B cell (primary cell): Measurements from ENCODE around the gene MRPL20. TPM values are rescaled to one million over a fixed set of nuclear protein-coding genes. Genes with fewer than 3 reads are reported as not detected.

Source experiments
- ATAC-seq: fragments of 200-7000 bp; cut with Tn5 transposase; one replicate; pipeline ENCODE4 v1.10.0; 2021; ENCODE audit warnings: low read depth, mild to moderate bottlenecking, moderate number of reproducible peaks, moderate library complexity
- CTCF ChIA-PET: fragments of 350-600 bp; sonication (Branson Sonifier 250); formaldehyde crosslinking; loops from one replicate; lab custom pipeline; 2021; ENCODE audit warnings: antibody characterized with exemption, inconsistent platforms; lab: Charles Lee
- POLR2A ChIA-PET: fragments of 350-600 bp; sonication (Branson Sonifier 250); formaldehyde crosslinking; loops from one replicate; lab custom pipeline; 2021; ENCODE audit warnings: antibody characterized with exemption; lab: Charles Lee
- DNase-seq: peaks from one replicate; pipeline ENCODE4 v3.0.0; 2013
- H2AFZ ChIP-seq: 2 replicates; pipeline ENCODE4 v1.6.1; 2012; ENCODE audit warnings: mild to moderate bottlenecking, low read depth, low read length; ENCODE audit not compliant: insufficient read depth, poor library complexity, severe bottlenecking
- H3K27ac ChIP-seq, 2 donors: 1 replicate in 1 of 2; 2 replicates in 1 of 2; pipeline ENCODE4 v1.5.1; 2012 to 2013; ENCODE audit warnings: low read length in 2 of 2, mild to moderate bottlenecking in 2 of 2, moderate library complexity in 1 of 2
- H3K27me3 ChIP-seq, 4 experiments: fragments of 200-600 bp in 1 of 4; sonication (generic) in 1 of 4; replicated peaks in 1 of 4; 1 replicate in 2 of 4; 2 replicates in 2 of 4; pipeline versions ENCODE4 v1.6.1 to v1.7.0; 2013 to 2016; ENCODE audit warnings: low read length in 3 of 4, mild to moderate bottlenecking in 2 of 4, mixed read lengths in 1 of 4, moderate library complexity in 1 of 4; ENCODE audit not compliant: insufficient read depth in 4 of 4, control insufficient read depth in 3 of 4; ENCODE audit errors: control extremely low read depth in 1 of 4
- H3K36me3 ChIP-seq, 2 experiments: replicated peaks in 1 of 2; 1 replicate in 1 of 2; 2 replicates in 1 of 2; pipeline versions ENCODE4 v1.6.1 to v1.7.1; 2013; ENCODE audit warnings: low read length in 1 of 2; ENCODE audit not compliant: insufficient read depth in 2 of 2, control insufficient read depth in 1 of 2; ENCODE audit errors: control extremely low read depth in 1 of 2, extremely low read depth in 1 of 2
- H3K4me1 ChIP-seq, 2 donors: fragments of 200-600 bp in 1 of 2; sonication (generic) in 1 of 2; 1 replicate in 1 of 2; 2 replicates in 1 of 2; pipeline versions ENCODE4 v1.5.1 to v1.6.1; 2013 to 2017; ENCODE audit warnings: low read length in 2 of 2; ENCODE audit not compliant: control insufficient read depth in 2 of 2, insufficient read depth in 2 of 2
- H3K4me2 ChIP-seq: replicated peaks from 2 replicates; pipeline ENCODE3; 2012; ENCODE audit warnings: mild to moderate bottlenecking, low read depth, low read length; ENCODE audit not compliant: poor library complexity, severe bottlenecking
- H3K4me3 ChIP-seq, 5 experiments: fragments of 200-600 bp in 1 of 5; sonication (generic) in 1 of 5; 1 replicate in 3 of 5; 2 replicates in 2 of 5; pipeline versions ENCODE4 v1.5.1 to v1.7.0; 2011 to 2016; ENCODE audit warnings: low read length in 4 of 5, mild to moderate bottlenecking in 4 of 5, low read depth in 2 of 5, control low read depth in 1 of 5, moderate library complexity in 1 of 5; ENCODE audit not compliant: insufficient read depth in 1 of 5; ENCODE audit errors: control extremely low read depth in 1 of 5, extremely low read depth in 1 of 5
- H3K79me2 ChIP-seq: fragments of 200-600 bp; sonication (generic); one replicate; pipeline ENCODE4 v1.6.0; 2016; ENCODE audit warnings: low read length; ENCODE audit not compliant: control insufficient read depth, insufficient read depth
- H3K9ac ChIP-seq: fragments of 200-600 bp; sonication (generic); 2 replicates; pipeline ENCODE4 v1.6.1; 2017; ENCODE audit warnings: mild to moderate bottlenecking, low read length, moderate library complexity
- H3K9me3 ChIP-seq, 3 donors: one replicate each; pipeline versions ENCODE4 v1.6.1 to v1.7.1; 2013; ENCODE audit warnings: low read length in 2 of 3; ENCODE audit not compliant: control insufficient read depth in 2 of 3, insufficient read depth in 1 of 3; ENCODE audit errors: control extremely low read depth in 1 of 3
- H4K20me1 ChIP-seq: 2 replicates; pipeline ENCODE4 v1.6.0; 2012; ENCODE audit warnings: mild to moderate bottlenecking, low read length; ENCODE audit not compliant: insufficient read depth, control insufficient read depth, poor library complexity, severe bottlenecking
- H3K27ac Mint-ChIP-seq: one replicate; pipeline ENCODE4 v1.8.0; 2021; ENCODE audit warnings: mixed read lengths
- H3K27me3 Mint-ChIP-seq: one replicate; pipeline ENCODE4 v1.8.0; 2021; ENCODE audit warnings: mixed read lengths
- H3K4me1 Mint-ChIP-seq: one replicate; pipeline ENCODE4 v1.8.0; 2021; ENCODE audit warnings: mixed read lengths
- H3K4me3 Mint-ChIP-seq: one replicate; pipeline ENCODE4 v1.8.0; 2021; ENCODE audit warnings: mixed read lengths
- H3K9me3 Mint-ChIP-seq: one replicate; pipeline ENCODE4 v1.8.0; 2022; ENCODE audit warnings: mixed read lengths; ENCODE audit not compliant: insufficient read depth
- EZH2 ChIP-seq: IDR thresholded peaks from 2 replicates; pipeline ENCODE4 v1.6.1; 2012; ENCODE audit warnings: borderline replicate concordance, low read depth, mild to moderate bottlenecking, moderate library complexity, low read length; ENCODE audit not compliant: insufficient read depth, poor library complexity, severe bottlenecking
- WGBS: methylation state at CpG from one replicate; pipeline ENCODE4 v1.1.5; 2013; ENCODE audit warnings: missing lambda C conversion rate; ENCODE audit not compliant: insufficient coverage; 5-methylcytosine and 5-hydroxymethylcytosine counted together
- intact Hi-C: fragments of 100-400 bp; cut with micrococcal nuclease; formaldehyde crosslinking; loops from one replicate; pipeline ENCODE4 v1.10.0; 2022
- polyA plus RNA-seq: library from polyadenylated mRNA; depleted of rRNA; stranded (reverse); fragments of >200 nt; gene quantifications from 2 replicates; pipeline ENCODE4 v1.2.3, GENCODE V29; 2012
- total RNA-seq, 2 donors: library from RNA; stranded (reverse); fragments of 120-200 nt in 1 of 2; gene quantifications; 1 replicate in 1 of 2; 2 replicates in 1 of 2; pipeline versions ENCODE4 v1.2.3 to v1.2.4, GENCODE V29; 2013 to 2022
- TF ChIP-seq, protein P1 (sequence below): fragments of 200-600 bp; IDR thresholded peaks from one replicate; pipeline ENCODE4 v1.8.0; 2022; ENCODE audit warnings: antibody characterized with exemption, mild to moderate bottlenecking

The MRPL20 gene
- total and polyA plus RNA-seq, 2 donors (not counting 1 experiment from before 2014, with no cell fraction given): 55.9 to 119 TPM

- ChIA-PET CTCF (no interaction called here), POLR2A (no interaction called here)
- peaks cover 29% of the 10 kb centered on the region for H3K27me3 Mint-ChIP-seq
- intact Hi-C loops: no loop called here
- Histone ChIP-seq H2AFZ (peak overlapping the region; percentile 14), H3K4me2 (peak overlapping the region; percentile 86), H4K20me1 (no peaks in the 10 kb centered on the region), H3K4me1 (peaks cover 35% of the 10 kb centered on the region in 2 donors), H3K36me3 (no peaks in the 10 kb centered on the region), H3K79me2 (no peaks in the 10 kb centered on the region), H3K4me3 (no peak overlapping the region), H3K9me3 (peaks cover 0 to 31% (median 0%) of the 10 kb centered on the region in 3 donors), H3K27me3 (peaks cover 0 to 74% (median 35%) of the 10 kb centered on the region in 4 experiments), H3K27ac (no peak overlapping the region), H3K9ac (no peak overlapping the region)
- TF ChIP-seq, protein P1, sequence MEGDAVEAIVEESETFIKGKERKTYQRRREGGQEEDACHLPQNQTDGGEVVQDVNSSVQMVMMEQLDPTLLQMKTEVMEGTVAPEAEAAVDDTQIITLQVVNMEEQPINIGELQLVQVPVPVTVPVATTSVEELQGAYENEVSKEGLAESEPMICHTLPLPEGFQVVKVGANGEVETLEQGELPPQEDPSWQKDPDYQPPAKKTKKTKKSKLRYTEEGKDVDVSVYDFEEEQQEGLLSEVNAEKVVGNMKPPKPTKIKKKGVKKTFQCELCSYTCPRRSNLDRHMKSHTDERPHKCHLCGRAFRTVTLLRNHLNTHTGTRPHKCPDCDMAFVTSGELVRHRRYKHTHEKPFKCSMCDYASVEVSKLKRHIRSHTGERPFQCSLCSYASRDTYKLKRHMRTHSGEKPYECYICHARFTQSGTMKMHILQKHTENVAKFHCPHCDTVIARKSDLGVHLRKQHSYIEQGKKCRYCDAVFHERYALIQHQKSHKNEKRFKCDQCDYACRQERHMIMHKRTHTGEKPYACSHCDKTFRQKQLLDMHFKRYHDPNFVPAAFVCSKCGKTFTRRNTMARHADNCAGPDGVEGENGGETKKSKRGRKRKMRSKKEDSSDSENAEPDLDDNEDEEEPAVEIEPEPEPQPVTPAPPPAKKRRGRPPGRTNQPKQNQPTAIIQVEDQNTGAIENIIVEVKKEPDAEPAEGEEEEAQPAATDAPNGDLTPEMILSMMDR: no peak
- no peak for TF ChIP-seq EZH2
- H3K9me3 Mint-ChIP-seq: no peaks in the 10 kb centered on the region
- 6% methylated on average over 21 of the region's 32 CpGs for WGBS
- no peak for ATAC-seq
- DNase-seq: peak; percentile 56
- peaks cover 12% of the 10 kb centered on the region for H3K4me1 Mint-ChIP-seq
- H3K4me3 Mint-ChIP-seq: no peak overlapping the region
- H3K27ac Mint-ChIP-seq: no peak overlapping the region
These were observed 27.2 kb upstream of the MRPL20 start for GRCh38 chr1:1434131-1434823.

GRCh38 chr1:1433804-1434130 is 26.7 kb upstream of the MRPL20 start:
- Histone ChIP-seq H3K9me3 (peaks cover 0 to 31% (median 0%) of the 10 kb centered on the region in 3 donors), H3K4me3 (no peak overlapping the region), H3K4me1 (peaks cover 35% of the 10 kb centered on the region in 2 donors), H2AFZ (peak overlapping the region; percentile 14), H3K79me2 (no peaks in the 10 kb centered on the region), H3K9ac (no peak overlapping the region), H3K4me2 (peak overlapping the region; percentile 86), H4K20me1 (no peaks in the 10 kb centered on the region), H3K36me3 (no peaks in the 10 kb centered on the region), H3K27me3 (peaks cover 0 to 71% (median 36%) of the 10 kb centered on the region in 4 experiments), H3K27ac (no peak overlapping the region)
- ATAC-seq: no peak
- H3K4me1 Mint-ChIP-seq: peaks cover 12% of the 10 kb centered on the region
- POLR2A ChIA-PET: no interaction called here
- no peaks in the 10 kb centered on the region for H3K9me3 Mint-ChIP-seq
- peak; percentile 44 for DNase-seq
- H3K4me3 Mint-ChIP-seq: no peak overlapping the region
- WGBS: 5% methylated on average over 12 of the region's 12 CpGs
- peaks cover 28% of the 10 kb centered on the region for H3K27me3 Mint-ChIP-seq
- CTCF ChIA-PET: no interaction called here
- intact Hi-C loops: no loop called here
- TF ChIP-seq, protein P1: no peak
- TF ChIP-seq EZH2: no peak
- H3K27ac Mint-ChIP-seq: no peak overlapping the region
